Thyroid gland (tissue), 4 donors: ENCODE results near the gene CDK15.

Source experiments
- CTCF ChIP-seq, 6 experiments: fragments of 200-600 bp in 3 of 6; fragments of 450-650 bp in 3 of 6; sonication (generic) in 3 of 6; IDR thresholded peaks; one replicate each; pipeline ENCODE4 v1.5.1; 2016 to 2019; ENCODE audit warnings: antibody characterized with exemption in 6 of 6, mild to moderate bottlenecking in 2 of 6, inconsistent platforms in 1 of 6, moderate library complexity in 1 of 6
- POLR2A ChIP-seq, 2 donors: fragments of 450-650 bp; IDR thresholded peaks; one replicate each; pipeline ENCODE4 v1.6.1; 2017; ENCODE audit warnings: antibody characterized with exemption in 2 of 2, mild to moderate bottlenecking in 2 of 2, moderate library complexity in 1 of 2

GRCh38 chr2:201918616-201919307 is 112.4 kb downstream of the CDK15 start:
- TF ChIP-seq CTCF (IDR thresholded peaks at IDR 0.05) (no peak), POLR2A (IDR thresholded peaks at IDR 0.05) (no peak)
